ENCODE data around the gene NHLH1. TPM values are rescaled to one million over a fixed set of nuclear protein-coding genes. Genes with fewer than 3 reads are reported as not detected.
A peak's percentile ranks its signal among the peaks of the same experiment; 100 is the strongest.
"Not testable (repeated sequence)": the region's sequence is repeated elsewhere in the genome, so short reads cannot be mapped to it uniquely, and the experiment has no call there.

The NHLH1 gene
- total RNA-seq, 4 donors from 2014 or later = not detected

GRCh38 chr1:160376525-160377131, 9.8 kb downstream of the NHLH1 start:
- no peaks in the 10 kb centered on the region for H3K27me3 ChIP-seq
- DNase-seq (ENCODE audit: low spot score in 2 of 2) = peak in 1 of 2 donors; percentile 40
- peaks cover 0 to 29% (median 20%) of the 10 kb centered on the region in 4 donors for H3K4me1 ChIP-seq
- H3K4me3 ChIP-seq = no peak overlapping the region
- WGBS, 2 donors = 10 to 13% methylated on average over 5 of the region's 5 CpGs
- no peak for TF ChIP-seq EP300 (IDR thresholded peaks at IDR 0.05)
- TF ChIP-seq, protein P1, sequence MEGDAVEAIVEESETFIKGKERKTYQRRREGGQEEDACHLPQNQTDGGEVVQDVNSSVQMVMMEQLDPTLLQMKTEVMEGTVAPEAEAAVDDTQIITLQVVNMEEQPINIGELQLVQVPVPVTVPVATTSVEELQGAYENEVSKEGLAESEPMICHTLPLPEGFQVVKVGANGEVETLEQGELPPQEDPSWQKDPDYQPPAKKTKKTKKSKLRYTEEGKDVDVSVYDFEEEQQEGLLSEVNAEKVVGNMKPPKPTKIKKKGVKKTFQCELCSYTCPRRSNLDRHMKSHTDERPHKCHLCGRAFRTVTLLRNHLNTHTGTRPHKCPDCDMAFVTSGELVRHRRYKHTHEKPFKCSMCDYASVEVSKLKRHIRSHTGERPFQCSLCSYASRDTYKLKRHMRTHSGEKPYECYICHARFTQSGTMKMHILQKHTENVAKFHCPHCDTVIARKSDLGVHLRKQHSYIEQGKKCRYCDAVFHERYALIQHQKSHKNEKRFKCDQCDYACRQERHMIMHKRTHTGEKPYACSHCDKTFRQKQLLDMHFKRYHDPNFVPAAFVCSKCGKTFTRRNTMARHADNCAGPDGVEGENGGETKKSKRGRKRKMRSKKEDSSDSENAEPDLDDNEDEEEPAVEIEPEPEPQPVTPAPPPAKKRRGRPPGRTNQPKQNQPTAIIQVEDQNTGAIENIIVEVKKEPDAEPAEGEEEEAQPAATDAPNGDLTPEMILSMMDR (IDR thresholded peaks at IDR 0.05) = peak; percentile 75 to 90 (median 87)
- peak overlapping the region; percentile 62 to 90 (median 80) for H3K27ac ChIP-seq
- H3K9me3 ChIP-seq = no peaks in the 10 kb centered on the region
- H3K36me3 ChIP-seq = no peaks in the 10 kb centered on the region

- 77% methylated on average over 7 of the region's 7 CpGs for WGBS, 2 donors
- H3K4me1 ChIP-seq = peaks cover 0 to 29% (median 20%) of the 10 kb centered on the region in 4 donors
- H3K27ac ChIP-seq = no peak overlapping the region
- no peak overlapping the region for H3K4me3 ChIP-seq
- no peaks in the 10 kb centered on the region for H3K9me3 ChIP-seq
- no peaks in the 10 kb centered on the region for H3K27me3 ChIP-seq
- no peak for DNase-seq (ENCODE audit: low spot score in 2 of 2)
- no peaks in the 10 kb centered on the region for H3K36me3 ChIP-seq
- no peak for TF ChIP-seq POLR2A (IDR thresholded peaks at IDR 0.05)
- TF ChIP-seq, protein P1 (IDR thresholded peaks at IDR 0.05) = no peak
Observed at GRCh38 chr1:160377585-160378206, 10.8 kb downstream of the NHLH1 start.

DNA sequence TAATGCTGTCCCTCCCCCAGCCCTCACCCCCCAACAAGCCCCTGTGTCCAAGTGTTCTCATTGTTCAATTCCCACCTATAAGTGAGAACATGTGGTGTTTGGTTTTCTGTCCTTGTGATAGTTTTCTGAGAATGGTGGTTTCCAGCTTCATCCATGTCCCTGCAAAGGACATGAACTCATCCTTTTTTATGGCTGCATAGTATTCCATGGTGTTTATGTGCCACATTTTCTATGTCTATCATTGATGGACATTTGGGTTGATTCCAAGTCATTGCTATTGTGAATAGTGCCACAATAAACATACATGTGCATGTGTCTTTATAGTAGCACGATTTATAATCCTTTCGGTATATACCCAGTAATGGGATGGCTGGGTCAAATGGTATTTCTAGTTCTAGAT, 17.9 kb downstream of the NHLH1 start:
- peaks cover 0 to 14% (median 0%) of the 10 kb centered on the region in 4 donors for H3K9me3 ChIP-seq
- 95 to 98% methylated on average over 2 of the region's 2 CpGs for WGBS, 2 donors
- DNase-seq (ENCODE audit: low spot score in 2 of 2); H3K36me3 ChIP-seq; H3K4me1 ChIP-seq; H3K4me3 ChIP-seq; H3K27me3 ChIP-seq; H3K27ac ChIP-seq: not testable (repeated sequence)

GRCh38 chr1:160388406-160388805, 21.5 kb downstream of the NHLH1 start:
- H3K36me3 ChIP-seq; H3K4me1 ChIP-seq; H3K27me3 ChIP-seq; H3K4me3 ChIP-seq; H3K27ac ChIP-seq; DNase-seq (ENCODE audit: low spot score in 2 of 2): not testable (repeated sequence)
- WGBS, 2 donors = 75 to 85% methylated on average over 4 of the region's 4 CpGs
- peaks cover 0 to 14% (median 0%) of the 10 kb centered on the region in 4 donors for H3K9me3 ChIP-seq

DNA sequence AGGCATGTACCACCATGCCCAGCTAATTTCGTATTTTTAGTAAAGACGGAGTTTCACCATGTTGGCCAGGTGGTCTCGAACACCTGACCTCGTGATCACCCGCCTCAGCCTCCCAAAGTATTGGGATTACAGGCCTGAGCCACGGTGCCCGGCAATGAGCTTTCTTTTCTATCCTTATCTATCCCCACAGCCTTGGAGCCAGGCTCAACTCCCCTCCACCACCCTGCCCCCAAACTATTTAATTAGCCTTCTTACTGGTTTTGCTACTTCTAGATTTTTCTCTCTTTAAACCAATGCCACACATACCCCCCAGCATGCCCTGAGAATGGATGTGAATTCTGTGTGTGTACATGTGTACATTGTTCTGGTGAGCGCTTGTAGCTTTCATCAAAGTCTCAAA, 27.8 kb downstream of the NHLH1 start:
- Histone ChIP-seq H3K9me3 (no peaks in the 10 kb centered on the region), H3K27ac (no peak overlapping the region), H3K36me3 (no peaks in the 10 kb centered on the region), H3K4me3 (no peak overlapping the region), H3K4me1 (peaks cover 0 to 3% (median 0%) of the 10 kb centered on the region in 4 donors), H3K27me3 (no peaks in the 10 kb centered on the region)
- TF ChIP-seq EP300 (IDR thresholded peaks at IDR 0.05) (no peak), POLR2A (IDR thresholded peaks at IDR 0.05) (no peak)
- TF ChIP-seq, protein P1 (IDR thresholded peaks at IDR 0.05) = no peak
- no peak for DNase-seq (ENCODE audit: low spot score in 2 of 2)
- 92% methylated on average over 8 of the region's 8 CpGs for WGBS, 2 donors

GRCh38 chr1:160397651-160398050, 30.8 kb downstream of the NHLH1 start:
- H3K27me3 ChIP-seq = no peaks in the 10 kb centered on the region
- no peaks in the 10 kb centered on the region for H3K36me3 ChIP-seq
- no peak overlapping the region for H3K27ac ChIP-seq
- WGBS, 2 donors = 54 to 64% methylated on average over 1 of the region's 1 CpG
- H3K4me1 ChIP-seq = peaks cover 0 to 30% (median 0%) of the 10 kb centered on the region in 4 donors
- no peaks in the 10 kb centered on the region for H3K9me3 ChIP-seq
- TF ChIP-seq, protein P1 (IDR thresholded peaks at IDR 0.05) = no peak
- TF ChIP-seq POLR2A (IDR thresholded peaks at IDR 0.05) (no peak), EP300 (IDR thresholded peaks at IDR 0.05) (no peak)
- H3K4me3 ChIP-seq = no peak overlapping the region
- no peak for DNase-seq (ENCODE audit: low spot score in 2 of 2)
